GM18870 (cell line): ENCODE data around the gene TLL2.
A peak's percentile ranks its signal among the peaks of the same experiment; 100 is the strongest.

Source experiments
- ATAC-seq: cut with Tn5 transposase; IDR thresholded peaks from one replicate; pipeline ENCODE4 v1.9.1; 2021; ENCODE audit warnings: moderate library complexity; ENCODE audit not compliant: unreplicated experiment

Gene TLL2

GRCh38 chr10:96367470-96367869 is 146.3 kb downstream of the TLL2 start:
- ATAC-seq: no peak

GRCh38 chr10:96366508-96366907 is 147.2 kb downstream of the TLL2 start:
- ATAC-seq: no peak

GRCh38 chr10:96365571-96365970 is 148.2 kb downstream of the TLL2 start:
- no peak for ATAC-seq

GRCh38 chr10:96360766-96361165 is 153.0 kb downstream of the TLL2 start:
- ATAC-seq: no peak

- ATAC-seq: no peak
Observed at GRCh38 chr10:96360331-96360730, 153.4 kb downstream of the TLL2 start.

GRCh38 chr10:96359616-96360015 is 154.1 kb downstream of the TLL2 start:
- ATAC-seq: no peak

GRCh38 chr10:96358851-96359540 is 154.7 kb downstream of the TLL2 start, which contains the start of gene OPALIN:
TSS of gene OPALIN (minus strand) at chr10:96359002. CDS start at chr10:96358896, 106 bp downstream.
- ATAC-seq: no peak

GRCh38 chr10:96357038-96357620 is 156.6 kb downstream of the TLL2 start:
- ATAC-seq: no peak

- ATAC-seq: no peak
Observed at GRCh38 chr10:96352582-96352981, 161.1 kb downstream of the TLL2 start.

GRCh38 chr10:96352027-96352426 is 161.7 kb downstream of the TLL2 start:
- ATAC-seq: no peak

- no peak for ATAC-seq
Observed at GRCh38 chr10:96346295-96346694, 167.4 kb downstream of the TLL2 start.

- ATAC-seq: no peak
Observed at GRCh38 chr10:96345222-96345621, 168.5 kb downstream of the TLL2 start.

- ATAC-seq: no peak
Observed at GRCh38 chr10:96344178-96344577, 169.5 kb downstream of the TLL2 start.

- no peak for ATAC-seq
Observed at GRCh38 chr10:96342402-96342801, 171.3 kb downstream of the TLL2 start.

GRCh38 chr10:96341219-96342182 is 172.2 kb downstream of the TLL2 start:
- ATAC-seq: no peak

GRCh38 chr10:96339956-96340904 is 173.5 kb downstream of the TLL2 start:
- ATAC-seq: peak; percentile 58

GRCh38 chr10:96339383-96339782 is 174.3 kb downstream of the TLL2 start:
- ATAC-seq: no peak

GRCh38 chr10:96338279-96338925 is 175.3 kb downstream of the TLL2 start:
- no peak for ATAC-seq

GRCh38 chr10:96337106-96337505 is 176.6 kb downstream of the TLL2 start:
- ATAC-seq: no peak
